GM21528 (cell line): ENCODE measurements around the gene ZFAND2B.
A peak's percentile ranks its signal among the peaks of the same experiment; 100 is the strongest.
"Not testable (repeated sequence)": the region's sequence is repeated elsewhere in the genome, so short reads cannot be mapped to it uniquely, and the experiment has no call there.

Source experiments
- ATAC-seq: cut with Tn5 transposase; IDR thresholded peaks from one replicate; pipeline ENCODE4 v1.9.1; 2021; ENCODE audit warnings: mild to moderate bottlenecking, moderate library complexity; ENCODE audit not compliant: unreplicated experiment, low FRiP score

Gene ZFAND2B

DNA sequence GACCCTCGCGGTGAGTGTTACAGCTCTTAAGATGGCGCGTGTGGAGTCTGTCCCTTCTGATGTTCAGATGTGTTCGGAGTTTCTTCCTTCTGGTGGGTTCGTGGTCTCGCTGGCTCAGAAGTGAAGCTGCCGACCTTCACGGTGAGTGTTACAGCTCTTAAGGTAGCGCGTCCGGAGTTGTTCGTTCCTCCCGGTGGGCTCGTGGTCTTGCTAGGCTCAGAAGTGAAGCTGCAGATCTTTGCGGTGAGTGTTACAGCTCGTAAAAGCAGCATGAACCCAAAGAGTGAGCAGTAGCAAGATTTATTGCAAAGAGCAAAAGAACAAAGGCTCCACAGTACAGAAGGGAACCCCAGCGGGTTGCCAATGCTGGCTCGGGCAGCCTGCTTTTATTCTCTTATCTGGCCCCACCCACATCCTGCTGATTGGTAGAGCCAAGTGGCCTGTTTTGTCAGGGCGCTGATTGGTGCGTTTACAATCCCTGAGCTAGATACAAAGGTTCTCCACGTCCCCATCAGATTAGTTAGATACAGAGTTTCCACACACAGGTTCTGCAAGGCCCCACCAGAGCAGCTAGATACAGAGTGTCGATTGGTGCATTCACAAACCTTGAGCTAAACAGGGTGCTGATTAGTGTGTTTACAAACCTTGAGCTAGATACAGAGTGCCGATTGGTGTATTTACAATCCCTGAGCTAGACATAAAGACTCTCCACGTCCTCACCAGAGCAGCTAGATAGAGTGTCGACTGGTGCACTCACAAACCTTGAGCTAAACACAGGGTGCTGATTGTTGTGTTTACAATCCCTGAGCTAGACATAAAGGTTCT, 5.9 kb upstream of the ZFAND2B start:
- ATAC-seq: not testable (repeated sequence)

DNA sequence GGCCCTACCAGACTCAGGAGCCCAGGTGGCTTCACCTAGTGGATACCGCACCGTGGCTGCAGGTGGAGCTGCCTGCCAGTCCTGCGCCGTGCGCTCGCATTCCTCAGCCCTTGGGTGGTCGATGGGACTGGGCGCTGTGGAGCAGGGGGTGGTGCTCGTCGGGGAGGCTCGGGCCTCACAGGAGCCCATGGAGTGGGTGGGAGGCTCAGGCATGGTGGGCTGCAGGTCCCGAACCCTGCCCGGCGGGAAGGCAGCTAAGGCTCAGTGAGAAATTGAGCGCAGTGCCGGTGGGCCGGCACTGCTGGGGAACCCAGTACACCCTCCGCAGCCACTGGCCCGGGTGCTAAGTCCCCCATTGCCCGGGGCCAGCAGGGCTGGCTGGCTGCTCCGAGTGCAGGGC, 5.3 kb upstream of the ZFAND2B start:
- ATAC-seq: not testable (repeated sequence)

DNA sequence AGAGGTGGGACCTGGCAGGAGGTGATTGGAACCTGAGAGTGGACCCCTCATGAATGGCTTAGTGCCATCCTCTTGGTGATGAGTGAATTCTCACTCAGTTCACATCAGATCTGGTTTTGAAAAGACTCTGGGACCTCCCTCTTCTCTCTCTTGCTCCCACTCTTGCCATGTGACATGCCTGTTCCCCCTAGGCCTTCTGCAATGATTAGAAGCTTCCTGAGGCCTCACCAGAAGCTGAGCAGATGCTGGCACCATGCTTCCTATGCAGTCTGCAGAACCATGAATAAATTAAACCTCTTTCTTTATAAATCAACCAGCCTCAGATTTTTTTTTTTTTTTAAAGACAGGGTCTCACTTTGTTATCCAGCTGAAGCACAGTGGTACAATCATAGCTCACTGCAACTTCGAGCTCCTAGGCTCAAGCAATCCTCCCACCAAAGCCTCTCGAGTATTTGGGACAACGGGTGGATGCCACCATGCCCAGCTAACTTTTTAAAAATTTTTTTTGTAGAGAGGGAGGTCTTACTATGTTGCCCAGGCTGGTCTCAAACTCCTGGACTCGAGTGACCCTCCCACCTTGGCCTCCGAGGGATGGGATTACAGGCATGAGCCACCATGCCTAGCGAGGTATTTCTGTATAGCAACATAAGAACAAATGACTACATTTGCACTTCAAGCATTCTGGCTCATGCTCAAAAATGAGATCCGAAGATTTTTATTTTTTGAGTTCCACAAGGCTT, 2.0 kb upstream of the ZFAND2B start:
- ATAC-seq: no peak

DNA sequence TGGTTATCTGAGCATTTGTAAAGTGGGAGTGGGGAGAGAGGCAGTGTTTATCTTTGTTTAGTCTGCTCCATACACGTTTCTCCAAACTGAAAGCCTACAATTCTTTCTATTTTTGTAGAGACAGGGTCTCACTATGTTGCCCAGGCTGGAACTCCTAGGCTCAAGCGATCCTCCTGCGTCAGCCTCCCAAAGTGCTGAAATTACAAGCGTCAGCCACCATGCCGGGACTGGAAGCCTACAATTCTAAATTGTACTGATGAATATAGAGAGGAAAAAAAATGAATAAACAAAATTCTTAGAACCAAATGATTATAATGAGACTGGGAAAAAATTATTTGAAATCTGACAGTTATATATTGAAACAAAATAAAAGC, 1.4 kb upstream of the ZFAND2B start:
- ATAC-seq: no peak

DNA sequence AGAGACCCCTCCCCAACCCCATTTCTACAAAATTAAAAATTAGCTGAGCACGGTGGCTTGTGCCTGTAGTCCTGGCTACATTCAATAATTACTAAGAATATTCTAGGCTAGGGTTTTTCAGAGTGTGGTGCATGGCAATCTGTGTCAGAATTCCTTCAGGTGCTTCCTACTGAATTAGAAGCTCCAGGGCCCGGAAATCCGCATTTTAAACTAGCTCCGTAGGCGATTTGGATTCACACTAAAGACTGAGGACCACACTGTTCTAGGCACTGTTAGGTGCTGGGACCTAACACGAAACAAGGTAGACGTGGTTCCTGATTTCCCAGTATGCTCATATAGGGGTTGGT, 628 bp upstream of the ZFAND2B start:
- no peak for ATAC-seq

DNA sequence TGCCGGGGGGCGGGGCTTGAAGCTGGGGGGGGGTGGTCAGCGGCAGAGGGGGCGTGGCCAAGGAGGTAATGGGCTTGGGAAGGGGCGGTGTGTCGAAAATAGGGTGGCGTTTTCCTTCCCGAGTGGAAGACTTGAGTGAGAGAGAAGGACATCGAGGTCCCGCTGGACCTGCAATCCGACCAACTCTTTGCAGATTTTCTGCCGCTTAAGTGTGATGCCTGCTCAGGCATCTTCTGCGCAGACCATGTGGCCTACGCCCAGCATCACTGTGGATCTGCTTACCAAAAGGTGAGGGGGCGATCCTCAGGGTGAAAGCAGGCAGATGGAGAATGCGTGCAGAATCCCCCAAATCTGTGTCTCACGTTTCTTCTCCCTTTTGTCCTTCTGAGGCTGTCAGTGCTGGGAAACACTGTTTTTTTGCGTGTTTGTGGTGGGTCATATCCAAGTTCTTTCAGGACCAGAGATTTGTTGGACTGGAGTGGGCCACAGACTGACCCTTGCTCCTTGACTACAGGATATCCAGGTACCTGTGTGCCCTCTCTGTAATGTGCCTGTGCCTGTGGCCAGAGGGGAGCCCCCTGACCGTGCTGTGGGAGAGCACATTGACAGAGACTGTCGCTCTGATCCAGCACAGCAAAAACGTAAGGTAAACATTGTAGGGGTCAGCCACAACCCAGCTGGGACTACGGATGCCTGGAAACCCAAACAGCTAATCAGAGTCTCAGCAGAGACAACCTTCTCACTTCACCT, 727 bp downstream of the ZFAND2B start:
- no peak for ATAC-seq

DNA sequence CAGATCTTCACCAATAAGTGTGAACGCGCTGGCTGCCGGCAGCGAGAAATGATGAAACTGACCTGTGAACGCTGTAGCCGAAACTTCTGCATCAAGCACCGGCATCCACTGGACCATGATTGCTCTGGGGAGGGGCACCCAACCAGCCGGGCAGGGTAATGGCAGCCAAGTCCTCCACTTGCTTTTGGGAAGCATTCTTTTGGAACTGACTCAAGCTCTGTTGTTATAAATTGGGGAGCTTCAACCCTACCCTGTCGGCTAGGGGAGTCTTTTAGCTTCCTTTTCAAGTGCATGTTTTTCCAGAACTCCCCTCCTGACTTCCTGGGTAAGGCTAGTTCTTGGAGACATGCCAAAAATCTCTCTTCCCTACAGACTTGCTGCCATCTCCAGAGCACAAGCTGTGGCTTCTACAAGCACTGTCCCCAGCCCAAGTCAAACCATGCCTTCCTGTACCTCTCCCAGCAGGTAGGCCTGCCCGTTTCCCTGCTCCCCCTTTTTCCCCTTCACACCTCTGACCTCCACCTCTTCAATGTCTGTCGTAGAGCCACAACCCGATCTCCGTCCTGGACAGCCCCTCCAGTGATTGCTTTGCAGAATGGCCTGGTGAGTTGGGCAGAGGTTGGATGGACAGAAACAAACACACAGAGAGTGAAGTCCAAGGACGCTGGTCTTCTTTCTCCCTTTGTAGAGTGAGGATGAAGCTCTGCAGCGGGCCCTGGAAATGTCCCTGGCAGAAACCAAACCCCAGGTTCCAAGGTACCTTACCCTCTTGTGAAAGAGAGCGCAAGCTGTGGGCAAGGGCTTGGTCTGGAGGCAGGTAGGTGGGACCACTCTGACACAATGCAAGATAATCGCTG, 1.5 kb downstream of the ZFAND2B start:
- no peak for ATAC-seq

DNA sequence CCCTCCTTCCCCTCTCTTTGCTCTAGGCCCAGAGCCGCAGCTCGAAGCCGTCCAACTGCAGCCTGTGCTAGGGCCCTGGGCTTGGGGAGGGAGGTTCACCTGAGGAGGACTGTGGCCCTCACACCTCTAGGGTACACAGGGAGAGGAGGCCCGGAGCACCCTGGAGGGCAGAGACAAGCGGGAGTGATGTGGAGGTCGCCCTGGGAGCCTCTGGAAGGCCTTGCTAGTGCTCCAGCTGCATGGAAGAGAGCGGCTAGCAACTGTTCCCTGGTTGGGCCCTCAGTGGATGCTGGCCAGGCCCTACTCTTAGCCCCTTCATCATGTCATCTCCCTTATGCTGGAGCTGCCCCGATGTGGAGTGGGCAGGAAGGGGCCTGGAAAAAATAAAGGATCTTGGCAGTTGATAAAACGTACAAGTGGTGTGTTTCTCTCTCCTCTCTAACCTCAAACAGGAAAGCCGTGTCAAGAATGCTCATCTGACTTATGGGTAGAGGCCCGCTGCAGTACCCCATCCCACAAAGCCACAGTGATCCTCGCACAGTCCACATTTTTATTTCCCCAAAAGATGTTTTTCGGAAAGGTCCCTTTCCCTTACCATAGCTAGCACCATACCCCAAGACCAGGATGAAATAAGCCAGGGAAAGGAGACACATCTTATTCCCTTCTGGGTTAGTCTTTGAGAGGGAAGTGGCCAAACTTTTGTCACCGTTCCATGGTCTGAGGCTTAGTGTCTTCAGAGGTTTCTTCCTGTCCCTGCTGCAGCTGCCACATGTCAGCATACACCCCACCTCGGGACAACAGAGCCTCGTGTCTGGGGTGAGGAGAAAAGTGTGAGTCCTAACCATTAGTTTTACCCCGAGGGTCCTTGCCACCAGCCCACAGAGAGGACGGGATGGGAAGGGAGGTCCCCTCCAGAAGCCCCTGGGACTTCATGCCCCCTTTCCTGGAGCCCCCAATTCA, 2.9 kb downstream of the ZFAND2B start:
- no peak for ATAC-seq

DNA sequence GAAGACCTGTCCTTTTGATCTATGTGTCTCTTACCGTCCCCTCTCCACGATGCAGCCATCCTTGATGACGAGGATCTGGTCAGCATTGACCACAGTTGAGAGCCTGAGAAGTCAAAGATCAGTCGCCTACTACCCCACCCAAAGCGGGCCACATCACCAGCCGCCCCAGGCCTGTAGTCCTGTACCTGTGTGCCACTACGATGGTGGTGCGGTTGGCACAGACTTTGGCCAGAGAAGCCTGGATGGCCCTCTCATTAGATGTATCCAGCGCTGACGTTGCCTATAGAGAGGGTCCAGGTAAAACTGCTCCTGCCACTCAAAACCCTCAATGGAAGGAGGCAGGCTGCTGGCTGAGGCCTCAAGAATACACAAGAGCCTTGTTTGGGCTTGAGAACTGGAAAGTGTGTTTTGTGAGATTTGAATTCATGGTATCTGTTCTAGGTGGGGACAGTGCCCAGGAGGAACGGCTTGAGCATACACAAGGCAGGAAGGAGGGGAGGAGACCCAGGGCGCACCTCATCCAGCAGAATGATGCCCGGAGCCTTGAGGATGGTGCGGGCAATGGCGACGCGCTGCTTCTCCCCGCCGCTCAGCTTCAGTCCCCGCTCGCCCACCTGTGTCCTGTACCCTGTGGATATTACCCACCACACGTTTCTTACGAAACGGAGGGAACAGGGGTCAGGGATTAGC, 3.8 kb downstream of the ZFAND2B start:
- no peak for ATAC-seq

DNA sequence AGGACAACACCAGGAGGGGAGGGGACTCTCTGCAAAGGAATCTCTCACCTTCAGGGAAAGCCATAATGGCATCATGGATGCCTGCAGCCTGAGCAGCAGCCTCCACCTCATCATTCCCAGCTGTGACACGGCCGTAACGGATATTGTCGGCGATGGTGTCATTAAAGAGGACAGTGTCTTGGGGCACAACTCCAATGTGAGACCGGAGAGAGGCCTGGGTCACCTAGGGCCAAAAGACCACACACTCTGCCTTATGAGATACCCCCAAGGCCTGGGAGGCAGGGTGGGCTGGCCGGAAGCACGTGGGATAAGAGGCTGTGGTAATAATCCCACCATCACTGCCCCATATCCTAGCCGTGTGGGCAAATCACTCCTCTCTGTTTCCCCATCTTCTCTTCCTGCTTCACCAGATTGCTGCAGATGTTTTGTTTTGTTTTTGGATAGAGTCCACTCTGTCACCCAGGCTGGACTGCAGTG, 4.3 kb downstream of the ZFAND2B start:
- no peak for ATAC-seq

DNA sequence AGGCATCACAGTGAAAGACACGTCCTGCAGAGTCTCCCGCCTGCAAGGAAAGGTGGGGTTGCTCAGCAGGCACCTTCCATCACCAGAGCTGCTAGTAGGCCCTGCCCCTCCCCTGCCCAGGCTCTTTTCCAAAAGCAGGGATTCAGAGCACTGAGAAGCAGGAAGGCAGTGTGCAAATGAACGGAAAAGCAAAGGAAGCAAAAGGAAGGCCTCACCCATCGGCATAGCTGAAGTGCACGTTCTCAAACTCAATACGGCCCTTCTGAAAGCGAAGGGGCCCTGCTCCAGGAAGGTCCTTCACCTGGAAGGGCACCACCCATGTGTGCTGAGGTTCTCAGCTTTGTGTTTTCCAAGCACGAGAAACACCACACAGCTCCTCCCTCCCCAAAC, 6.4 kb downstream of the ZFAND2B start:
- ATAC-seq: no peak

DNA sequence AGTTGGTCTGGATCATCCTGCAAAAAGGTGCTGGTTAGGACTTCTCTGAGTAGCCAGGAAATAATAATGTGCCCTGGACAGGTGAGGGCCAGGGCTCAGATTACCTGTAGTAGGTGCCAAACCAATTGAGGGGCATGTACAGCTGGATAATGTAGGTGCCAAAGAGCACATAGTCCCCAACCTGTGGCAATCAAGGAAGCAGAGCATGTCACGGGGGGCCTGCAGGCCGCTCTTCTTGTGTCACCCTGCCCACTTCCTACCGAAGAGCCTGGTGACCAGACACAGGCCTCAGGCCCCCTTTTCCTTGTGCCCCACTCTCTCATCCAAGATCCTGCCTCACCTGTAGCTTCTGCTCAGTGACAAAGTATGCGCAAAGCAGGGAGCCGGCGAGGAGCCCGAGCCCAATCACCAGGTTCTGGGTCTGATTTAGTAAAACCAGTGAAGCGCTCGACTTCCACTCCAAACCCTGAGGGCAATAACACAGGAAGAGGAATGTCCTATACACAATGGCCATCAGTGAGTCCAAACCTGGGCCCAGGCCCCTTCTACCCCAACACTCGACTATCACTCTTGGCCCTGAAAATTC, 7.0 kb downstream of the ZFAND2B start:
- no peak for ATAC-seq

DNA sequence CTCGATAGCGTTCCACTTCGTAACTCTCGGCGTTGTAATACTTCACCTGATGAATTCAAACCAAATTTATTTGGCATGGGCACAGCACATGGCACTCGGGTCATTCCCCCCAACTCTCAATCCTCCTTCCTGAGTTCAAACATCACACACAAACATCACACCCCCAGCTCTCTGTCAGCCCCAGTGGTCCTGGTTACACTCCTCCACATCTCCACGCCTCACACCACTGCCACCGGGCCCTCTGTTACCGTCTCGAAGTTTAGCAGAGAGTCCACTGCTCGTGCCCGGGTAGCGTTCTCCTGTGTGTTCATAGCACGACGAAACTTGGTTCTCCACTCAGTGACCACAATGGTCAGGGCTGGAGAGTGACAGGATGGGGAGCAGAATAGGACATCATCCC, 7.6 kb downstream of the ZFAND2B start:
- ATAC-seq: no peak

DNA sequence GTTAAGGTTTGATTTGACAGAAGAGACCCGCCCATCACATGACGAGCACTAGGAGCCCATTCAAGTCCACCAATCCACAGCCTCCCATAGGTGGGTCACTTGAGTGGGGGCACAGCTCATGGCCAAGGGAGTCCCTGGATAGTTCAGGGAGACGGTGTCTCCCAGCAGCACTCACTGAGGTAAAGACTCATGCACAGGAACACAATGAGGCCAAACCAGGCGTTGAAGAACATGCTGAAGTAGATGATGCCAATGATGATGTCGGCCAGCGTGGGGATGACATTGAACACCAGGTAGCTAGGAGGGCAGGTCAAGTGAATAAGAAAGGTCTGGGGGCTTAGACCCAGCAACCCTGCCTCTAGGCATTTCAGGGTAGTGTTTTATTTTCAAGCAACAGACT, 8.2 kb downstream of the ZFAND2B start:
- ATAC-seq: no peak

DNA sequence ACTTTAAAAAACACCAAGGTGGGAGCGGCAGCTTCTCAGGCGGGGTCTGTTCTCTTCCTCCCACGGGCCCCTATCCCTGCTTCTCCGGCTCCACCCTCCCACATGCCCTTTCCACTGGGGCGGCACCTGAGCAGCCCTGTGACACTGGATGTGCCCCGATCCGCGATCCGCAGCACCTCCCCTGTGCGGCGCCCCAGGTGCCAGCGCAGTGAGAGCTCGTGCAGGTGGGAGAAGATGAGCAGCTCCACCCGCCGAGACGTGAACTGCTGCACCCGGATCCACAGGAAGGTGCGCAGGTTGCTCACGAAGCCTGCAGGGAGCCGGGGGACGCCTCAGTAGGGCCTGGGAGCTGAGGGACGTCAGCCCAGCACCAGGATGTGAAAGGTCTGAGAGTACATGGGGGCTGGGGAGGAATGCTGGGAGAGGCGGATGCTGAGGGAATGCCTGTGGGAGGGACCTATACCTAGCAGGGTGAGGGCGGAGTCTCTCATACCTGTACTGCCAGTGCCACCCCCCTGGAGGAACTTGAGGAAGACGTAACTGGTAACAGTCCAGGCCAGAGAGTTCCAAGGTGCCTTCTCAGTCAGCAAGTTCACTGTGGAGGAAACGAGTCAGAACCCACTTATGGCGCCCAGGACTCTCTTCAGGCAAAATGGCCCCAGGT, 9.4 kb downstream of the ZFAND2B start:
- ATAC-seq: no peak

DNA sequence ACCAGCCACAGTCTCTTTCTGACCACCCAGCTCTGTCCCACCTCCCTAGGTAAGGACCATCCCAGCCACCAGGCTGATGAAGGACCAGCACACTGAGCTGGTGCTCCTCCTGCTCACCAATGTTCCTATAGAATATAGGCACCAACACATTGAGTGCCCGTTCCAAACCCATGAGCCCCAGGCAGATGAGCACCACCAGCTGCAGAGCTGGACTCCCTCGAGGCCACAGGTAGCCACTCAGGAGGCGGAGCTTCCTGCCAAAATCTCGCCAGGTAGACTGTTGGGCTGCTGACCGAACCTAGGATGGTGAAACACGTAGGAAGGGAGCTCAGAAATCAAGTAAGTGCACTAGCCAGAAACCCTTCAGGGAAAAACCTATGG, 9.9 kb downstream of the ZFAND2B start:
- ATAC-seq: no peak

DNA sequence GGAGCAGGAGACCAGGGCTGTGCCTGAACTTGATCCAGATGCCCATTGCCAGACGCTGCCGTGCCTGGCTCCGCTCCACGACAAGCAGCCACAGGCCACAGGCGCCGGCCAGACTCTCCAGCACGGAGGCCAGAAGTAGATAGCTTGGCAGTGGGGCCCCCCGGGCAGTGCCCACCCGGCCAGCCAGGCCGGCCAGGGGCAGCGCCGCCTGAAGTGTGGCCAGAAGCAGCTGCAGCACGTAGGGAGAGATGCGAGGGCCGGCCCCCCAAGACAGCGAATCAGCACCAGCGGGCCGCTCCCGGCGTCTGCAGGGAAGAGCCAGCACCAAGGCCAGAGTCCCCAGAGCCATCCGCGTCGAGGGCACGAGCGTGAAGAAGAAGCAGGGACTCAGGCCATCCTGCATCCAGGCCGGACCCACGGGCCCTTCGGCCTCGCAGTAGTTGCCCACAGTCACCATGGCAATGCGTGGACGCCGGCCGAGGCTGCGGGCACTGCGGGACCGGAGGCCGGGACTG, 11.7 kb downstream of the ZFAND2B start:
- ATAC-seq: peak; percentile 33
